ENCODE results near the gene ANKFN1.

The ANKFN1 gene

GRCh38 chr17:56289321-56289720 is 136.0 kb downstream of the ANKFN1 start:
- Histone ChIP-seq H3K9me3 (ENCODE audit: control insufficient read depth, insufficient read depth, low read length) (no peaks in the 10 kb centered on the region), H3K27me3 (ENCODE audit: control insufficient read depth, insufficient read depth, low read length) (no peaks in the 10 kb centered on the region), H3K4me1 (ENCODE audit: control insufficient read depth, insufficient read depth, low read length) (no peaks in the 10 kb centered on the region), H3K4me3 (ENCODE audit: low read length) (no peak overlapping the region), H3K27ac (ENCODE audit: low read length) (no peak overlapping the region), H3K36me3 (ENCODE audit: control insufficient read depth, insufficient read depth, low read length) (no peaks in the 10 kb centered on the region)
- no CpG with 5 or more reads among the region's 6 CpGs for WGBS (ENCODE audit: insufficient coverage, insufficient read length)
- DNase-seq (ENCODE audit: low read depth, low spot score), result no peak

GRCh38 chr17:56290101-56290801 is 137.0 kb downstream of the ANKFN1 start:
- Histone ChIP-seq H3K27me3 (ENCODE audit: control insufficient read depth, insufficient read depth, low read length) (no peaks in the 10 kb centered on the region), H3K36me3 (ENCODE audit: control insufficient read depth, insufficient read depth, low read length) (no peaks in the 10 kb centered on the region), H3K27ac (ENCODE audit: low read length) (no peak overlapping the region), H3K4me3 (ENCODE audit: low read length) (no peak overlapping the region), H3K4me1 (ENCODE audit: control insufficient read depth, insufficient read depth, low read length) (no peaks in the 10 kb centered on the region), H3K9me3 (ENCODE audit: control insufficient read depth, insufficient read depth, low read length) (no peaks in the 10 kb centered on the region)
- DNase-seq (ENCODE audit: low read depth, low spot score), result no peak
- WGBS (ENCODE audit: insufficient coverage, insufficient read length), result no CpG with 5 or more reads among the region's 2 CpGs

- H3K9me3 ChIP-seq (ENCODE audit: control insufficient read depth, insufficient read depth, low read length), result no peaks in the 10 kb centered on the region
- H3K4me3 ChIP-seq (ENCODE audit: low read length), result no peak overlapping the region
- WGBS (ENCODE audit: insufficient coverage, insufficient read length), result no CpG with 5 or more reads among the region's 1 CpG
- H3K27ac ChIP-seq (ENCODE audit: low read length), result no peak overlapping the region
- no peaks in the 10 kb centered on the region for H3K36me3 ChIP-seq (ENCODE audit: control insufficient read depth, insufficient read depth, low read length)
- DNase-seq (ENCODE audit: low read depth, low spot score), result no peak
- H3K27me3 ChIP-seq (ENCODE audit: control insufficient read depth, insufficient read depth, low read length), result no peaks in the 10 kb centered on the region
- no peaks in the 10 kb centered on the region for H3K4me1 ChIP-seq (ENCODE audit: control insufficient read depth, insufficient read depth, low read length)
Observed at GRCh38 chr17:56290802-56291118, 137.5 kb downstream of the ANKFN1 start.

GRCh38 chr17:56291226-56291805 is 138.0 kb downstream of the ANKFN1 start:
- WGBS (ENCODE audit: insufficient coverage, insufficient read length), result no CpG with 5 or more reads among the region's 1 CpG
- no peaks in the 10 kb centered on the region for H3K9me3 ChIP-seq (ENCODE audit: control insufficient read depth, insufficient read depth, low read length)
- no peaks in the 10 kb centered on the region for H3K27me3 ChIP-seq (ENCODE audit: control insufficient read depth, insufficient read depth, low read length)
- no peak overlapping the region for H3K4me3 ChIP-seq (ENCODE audit: low read length)
- no peaks in the 10 kb centered on the region for H3K36me3 ChIP-seq (ENCODE audit: control insufficient read depth, insufficient read depth, low read length)
- no peak overlapping the region for H3K27ac ChIP-seq (ENCODE audit: low read length)
- DNase-seq (ENCODE audit: low read depth, low spot score), result no peak
- no peaks in the 10 kb centered on the region for H3K4me1 ChIP-seq (ENCODE audit: control insufficient read depth, insufficient read depth, low read length)

- Histone ChIP-seq H3K4me1 (ENCODE audit: control insufficient read depth, insufficient read depth, low read length) (no peaks in the 10 kb centered on the region), H3K9me3 (ENCODE audit: control insufficient read depth, insufficient read depth, low read length) (no peaks in the 10 kb centered on the region), H3K36me3 (ENCODE audit: control insufficient read depth, insufficient read depth, low read length) (no peaks in the 10 kb centered on the region), H3K27me3 (ENCODE audit: control insufficient read depth, insufficient read depth, low read length) (no peaks in the 10 kb centered on the region), H3K27ac (ENCODE audit: low read length) (no peak overlapping the region), H3K4me3 (ENCODE audit: low read length) (no peak overlapping the region)
- no peak for DNase-seq (ENCODE audit: low read depth, low spot score)
- WGBS (ENCODE audit: insufficient coverage, insufficient read length), result no CpG with 5 or more reads among the region's 1 CpG
Observed at GRCh38 chr17:56292010-56292409, 138.7 kb downstream of the ANKFN1 start.

GRCh38 chr17:56292578-56292977 is 139.3 kb downstream of the ANKFN1 start:
- Histone ChIP-seq H3K27me3 (ENCODE audit: control insufficient read depth, insufficient read depth, low read length) (no peaks in the 10 kb centered on the region), H3K36me3 (ENCODE audit: control insufficient read depth, insufficient read depth, low read length) (no peaks in the 10 kb centered on the region), H3K4me3 (ENCODE audit: low read length) (no peak overlapping the region), H3K9me3 (ENCODE audit: control insufficient read depth, insufficient read depth, low read length) (no peaks in the 10 kb centered on the region), H3K4me1 (ENCODE audit: control insufficient read depth, insufficient read depth, low read length) (no peaks in the 10 kb centered on the region), H3K27ac (ENCODE audit: low read length) (no peak overlapping the region)
- DNase-seq (ENCODE audit: low read depth, low spot score), result no peak

GRCh38 chr17:56297184-56297583 is 143.9 kb downstream of the ANKFN1 start:
- H3K9me3 ChIP-seq (ENCODE audit: control insufficient read depth, insufficient read depth, low read length), result no peaks in the 10 kb centered on the region
- no peak for DNase-seq (ENCODE audit: low read depth, low spot score)
- no peaks in the 10 kb centered on the region for H3K27me3 ChIP-seq (ENCODE audit: control insufficient read depth, insufficient read depth, low read length)
- H3K4me3 ChIP-seq (ENCODE audit: low read length), result no peak overlapping the region
- H3K27ac ChIP-seq (ENCODE audit: low read length), result no peak overlapping the region
- H3K36me3 ChIP-seq (ENCODE audit: control insufficient read depth, insufficient read depth, low read length), result no peaks in the 10 kb centered on the region
- WGBS (ENCODE audit: insufficient coverage, insufficient read length), result no CpG with 5 or more reads among the region's 7 CpGs
- H3K4me1 ChIP-seq (ENCODE audit: control insufficient read depth, insufficient read depth, low read length), result no peaks in the 10 kb centered on the region

- Histone ChIP-seq H3K27ac (ENCODE audit: low read length) (no peak overlapping the region), H3K9me3 (ENCODE audit: control insufficient read depth, insufficient read depth, low read length) (no peaks in the 10 kb centered on the region), H3K36me3 (ENCODE audit: control insufficient read depth, insufficient read depth, low read length) (no peaks in the 10 kb centered on the region), H3K27me3 (ENCODE audit: control insufficient read depth, insufficient read depth, low read length) (no peaks in the 10 kb centered on the region), H3K4me3 (ENCODE audit: low read length) (no peak overlapping the region), H3K4me1 (ENCODE audit: control insufficient read depth, insufficient read depth, low read length) (no peaks in the 10 kb centered on the region)
- WGBS (ENCODE audit: insufficient coverage, insufficient read length), result no CpG with 5 or more reads among the region's 1 CpG
- DNase-seq (ENCODE audit: low read depth, low spot score), result no peak
Observed at GRCh38 chr17:56298846-56299245, 145.6 kb downstream of the ANKFN1 start.

- Histone ChIP-seq H3K9me3 (ENCODE audit: control insufficient read depth, insufficient read depth, low read length) (no peaks in the 10 kb centered on the region), H3K27me3 (ENCODE audit: control insufficient read depth, insufficient read depth, low read length) (no peaks in the 10 kb centered on the region)
Observed at GRCh38 chr17:56300144-56300543, 146.9 kb downstream of the ANKFN1 start.

GRCh38 chr17:56305007-56305406 is 151.7 kb downstream of the ANKFN1 start:
- no peaks in the 10 kb centered on the region for H3K36me3 ChIP-seq (ENCODE audit: control insufficient read depth, insufficient read depth, low read length)
- H3K4me3 ChIP-seq (ENCODE audit: low read length), result no peak overlapping the region
- DNase-seq (ENCODE audit: low read depth, low spot score), result no peak
- H3K27me3 ChIP-seq (ENCODE audit: control insufficient read depth, insufficient read depth, low read length), result no peaks in the 10 kb centered on the region
- H3K4me1 ChIP-seq (ENCODE audit: control insufficient read depth, insufficient read depth, low read length), result no peaks in the 10 kb centered on the region
- H3K9me3 ChIP-seq (ENCODE audit: control insufficient read depth, insufficient read depth, low read length), result no peaks in the 10 kb centered on the region
- no CpG with 5 or more reads among the region's 1 CpG for WGBS (ENCODE audit: insufficient coverage, insufficient read length)
- H3K27ac ChIP-seq (ENCODE audit: low read length), result no peak overlapping the region

More at GRCh38 chr17:56300144-56300543, 146.9 kb downstream of the ANKFN1 start:
- Histone ChIP-seq H3K4me1 (ENCODE audit: control insufficient read depth, insufficient read depth, low read length) (no peaks in the 10 kb centered on the region), H3K4me3 (ENCODE audit: low read length) (no peak overlapping the region), H3K27ac (ENCODE audit: low read length) (no peak overlapping the region), H3K36me3 (ENCODE audit: control insufficient read depth, insufficient read depth, low read length) (no peaks in the 10 kb centered on the region)
- WGBS (ENCODE audit: insufficient coverage, insufficient read length), result no CpG with 5 or more reads among the region's 3 CpGs
- DNase-seq (ENCODE audit: low read depth, low spot score), result no peak

GRCh38 chr17:56309897-56310296 is 156.6 kb downstream of the ANKFN1 start:
- Histone ChIP-seq H3K27ac (ENCODE audit: low read length) (no peak overlapping the region), H3K4me3 (ENCODE audit: low read length) (no peak overlapping the region)
- WGBS (ENCODE audit: insufficient coverage, insufficient read length), result no CpG with 5 or more reads among the region's 8 CpGs

More at GRCh38 chr17:56309897-56310296, 156.6 kb downstream of the ANKFN1 start:
- no peak for DNase-seq (ENCODE audit: low read depth, low spot score)
- Histone ChIP-seq H3K9me3 (ENCODE audit: control insufficient read depth, insufficient read depth, low read length) (no peaks in the 10 kb centered on the region), H3K27me3 (ENCODE audit: control insufficient read depth, insufficient read depth, low read length) (no peaks in the 10 kb centered on the region), H3K36me3 (ENCODE audit: control insufficient read depth, insufficient read depth, low read length) (no peaks in the 10 kb centered on the region), H3K4me1 (ENCODE audit: control insufficient read depth, insufficient read depth, low read length) (no peaks in the 10 kb centered on the region)
